Cerebellar nuclear complex (tissue), 1 donor: ENCODE measurements around the gene ASTL.

Experiments
- DNase-seq, 2 experiments: peaks; one replicate each; lab custom pipeline; 2025; lab: John Stamatoyannopoulos, UW

ASTL gene

DNA sequence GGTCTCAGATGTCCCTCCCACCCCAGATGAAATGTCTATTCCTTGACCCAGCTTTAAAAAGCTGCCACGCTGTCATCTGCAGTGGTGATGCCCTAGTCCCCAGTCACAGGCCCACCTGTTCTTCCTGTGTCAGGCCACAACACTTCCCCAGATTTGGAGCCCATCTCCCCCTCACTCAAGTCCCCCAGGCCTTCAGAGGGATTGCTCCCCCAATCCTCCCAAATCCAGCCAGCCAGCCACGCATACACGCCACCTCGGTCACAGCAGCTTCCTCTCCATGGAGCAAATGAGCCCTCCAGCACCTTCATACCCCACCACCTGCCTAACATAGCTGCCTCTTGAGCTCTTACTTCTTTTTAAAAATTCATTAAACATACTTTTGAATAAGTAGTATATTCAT is 7.8 kb downstream of the ASTL start:
- no peak for DNase-seq

- DNase-seq, result no peak
These were observed 8.7 kb downstream of the ASTL start for GRCh38 chr2:96129528-96130120.

DNA sequence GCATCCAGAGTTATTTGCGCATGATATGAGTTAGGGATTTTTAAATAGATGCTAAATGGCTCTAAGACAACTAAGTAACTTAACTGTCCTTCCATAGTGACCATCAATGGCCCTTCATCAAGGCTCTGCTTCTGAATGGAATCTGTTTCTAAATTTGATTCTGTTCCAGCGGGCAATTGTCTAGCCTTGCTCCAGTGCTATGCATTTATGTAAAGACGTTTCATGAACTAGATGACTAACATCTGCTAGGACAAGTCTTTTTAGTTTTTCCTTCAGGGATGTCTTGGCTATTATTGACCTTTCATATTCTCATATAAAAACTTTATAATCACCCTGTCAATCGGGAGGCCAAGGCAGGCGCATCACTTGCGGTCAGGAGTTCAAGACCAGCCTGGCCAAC is 9.8 kb downstream of the ASTL start:
- no peak for DNase-seq

GRCh38 chr2:96124406-96125265 is 13.7 kb downstream of the ASTL start:
- DNase-seq, result no peak

GRCh38 chr2:96123936-96124335 is 14.4 kb downstream of the ASTL start:
- no peak for DNase-seq

GRCh38 chr2:96123290-96123689 is 15.0 kb downstream of the ASTL start:
- DNase-seq, result no peak

DNA sequence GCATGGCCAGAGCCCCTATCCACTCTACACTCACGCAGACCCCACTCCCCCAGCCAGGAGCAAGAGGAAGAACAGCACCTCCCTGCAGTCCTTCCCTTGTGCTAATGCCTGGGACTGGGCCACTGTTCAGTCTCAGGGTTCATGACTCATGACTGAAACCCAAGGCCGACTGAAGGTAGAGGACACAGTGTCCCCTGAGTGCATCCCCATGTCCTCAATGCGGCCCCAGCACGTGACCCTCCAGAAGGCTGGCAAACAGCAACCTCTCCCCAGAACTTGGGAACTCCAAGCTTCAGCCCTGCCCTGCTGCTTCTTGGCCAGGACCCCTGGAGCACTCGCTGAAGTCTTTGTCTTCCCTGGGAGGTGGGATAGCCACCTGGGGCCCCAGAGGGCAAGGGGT is 15.9 kb downstream of the ASTL start:
- no peak for DNase-seq

GRCh38 chr2:96121414-96121813 is 16.9 kb downstream of the ASTL start:
- DNase-seq, result no peak

DNA sequence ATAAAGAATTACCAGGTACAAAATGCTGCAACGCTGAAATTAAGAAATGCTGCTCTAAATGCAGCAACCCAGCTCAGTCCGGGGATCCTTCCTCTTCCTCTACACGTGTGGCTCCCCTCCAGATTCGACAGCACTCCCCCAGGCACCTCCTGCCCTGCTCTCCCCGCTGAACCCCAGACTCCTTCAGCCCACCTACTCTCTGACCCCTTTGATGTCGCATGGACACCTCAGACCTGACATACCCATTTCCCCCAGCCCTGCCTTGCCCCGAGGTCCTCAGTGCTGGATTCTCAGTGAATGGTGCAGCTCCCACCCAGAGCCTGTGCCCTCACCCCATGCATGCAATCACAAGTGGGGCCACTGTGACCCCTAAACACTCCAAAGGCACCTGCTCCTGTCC is 17.3 kb downstream of the ASTL start:
- DNase-seq, result no peak

DNA sequence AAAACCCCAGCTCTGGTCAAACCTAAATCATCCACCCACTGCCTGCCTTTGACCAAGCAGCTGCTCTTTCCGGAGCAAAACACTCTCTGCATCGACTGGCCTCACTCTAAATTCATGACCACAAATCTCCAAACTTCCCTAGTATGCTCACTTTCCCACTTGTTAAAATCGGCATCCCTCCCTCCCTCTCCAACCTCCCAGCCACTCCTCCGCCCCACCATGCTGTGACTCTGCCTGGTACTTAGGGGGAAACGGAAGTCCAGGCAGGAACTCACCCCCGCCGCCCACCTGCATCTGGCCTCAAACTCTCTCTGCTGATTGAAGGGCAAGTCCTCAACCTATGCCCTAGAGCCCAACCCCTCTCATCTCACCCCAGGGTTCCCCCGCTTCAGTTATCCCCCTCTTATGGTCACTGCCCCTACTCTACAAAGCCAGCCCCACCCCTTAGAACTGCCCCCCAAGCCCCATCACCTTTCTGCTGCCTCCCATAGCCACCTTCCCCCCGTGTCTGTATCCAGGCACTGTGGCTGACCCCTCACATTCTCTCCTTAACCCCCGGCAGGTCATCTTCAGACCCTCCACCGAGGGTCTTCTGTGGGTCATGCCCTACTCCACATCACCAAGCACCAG is 18.1 kb downstream of the ASTL start:
- no peak for DNase-seq

DNA sequence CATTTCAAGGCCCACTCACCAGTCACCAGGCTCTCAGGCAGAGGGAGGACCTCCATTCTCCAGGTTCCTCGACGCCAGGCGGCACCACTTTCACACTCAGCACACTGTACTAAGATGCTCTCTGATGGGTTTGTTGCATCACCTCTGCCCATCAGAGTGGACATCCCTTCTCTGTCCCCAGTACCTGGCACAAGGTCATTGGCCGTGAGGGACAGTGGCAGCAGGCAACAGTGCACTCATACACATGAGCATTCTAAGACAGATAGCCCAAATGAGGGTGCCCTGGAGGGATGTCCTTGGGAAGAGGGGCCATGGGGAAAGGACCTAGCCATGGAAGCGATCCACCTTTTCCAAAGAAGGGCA is 18.9 kb downstream of the ASTL start:
- no peak for DNase-seq

DNA sequence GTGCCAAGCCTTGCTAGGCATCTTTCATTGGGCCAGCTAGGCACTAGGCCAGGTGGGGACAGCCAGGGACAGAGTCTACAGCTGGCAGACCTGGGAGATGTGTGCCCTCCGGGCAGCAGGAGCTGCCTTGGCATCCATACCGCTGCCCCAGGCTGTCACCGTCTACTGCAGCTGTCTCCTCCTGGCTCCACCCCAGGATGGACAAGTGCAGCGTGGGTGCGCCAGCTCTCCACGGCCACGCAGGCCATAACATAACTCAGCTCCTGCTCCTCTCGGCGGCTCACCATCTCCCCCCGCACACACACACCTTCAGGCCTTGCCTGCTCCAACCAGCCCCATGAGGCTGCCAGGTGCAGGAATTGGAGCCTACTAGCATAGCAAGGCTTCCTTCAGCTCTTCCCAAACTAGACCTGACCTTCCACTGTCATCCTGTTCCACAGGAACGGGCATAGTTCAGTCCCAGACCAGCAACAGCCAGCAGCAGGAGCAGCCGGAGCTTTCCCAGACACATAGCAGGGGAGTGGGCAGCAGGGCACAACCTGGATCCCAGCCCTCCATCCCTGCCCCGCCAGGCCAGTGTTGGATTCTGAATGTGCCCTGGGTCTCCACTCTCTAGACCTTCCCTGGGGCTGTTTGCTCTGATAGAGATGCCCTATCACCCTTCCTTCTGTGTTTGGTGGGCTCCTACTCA is 19.5 kb downstream of the ASTL start:
- DNase-seq, result no peak

DNA sequence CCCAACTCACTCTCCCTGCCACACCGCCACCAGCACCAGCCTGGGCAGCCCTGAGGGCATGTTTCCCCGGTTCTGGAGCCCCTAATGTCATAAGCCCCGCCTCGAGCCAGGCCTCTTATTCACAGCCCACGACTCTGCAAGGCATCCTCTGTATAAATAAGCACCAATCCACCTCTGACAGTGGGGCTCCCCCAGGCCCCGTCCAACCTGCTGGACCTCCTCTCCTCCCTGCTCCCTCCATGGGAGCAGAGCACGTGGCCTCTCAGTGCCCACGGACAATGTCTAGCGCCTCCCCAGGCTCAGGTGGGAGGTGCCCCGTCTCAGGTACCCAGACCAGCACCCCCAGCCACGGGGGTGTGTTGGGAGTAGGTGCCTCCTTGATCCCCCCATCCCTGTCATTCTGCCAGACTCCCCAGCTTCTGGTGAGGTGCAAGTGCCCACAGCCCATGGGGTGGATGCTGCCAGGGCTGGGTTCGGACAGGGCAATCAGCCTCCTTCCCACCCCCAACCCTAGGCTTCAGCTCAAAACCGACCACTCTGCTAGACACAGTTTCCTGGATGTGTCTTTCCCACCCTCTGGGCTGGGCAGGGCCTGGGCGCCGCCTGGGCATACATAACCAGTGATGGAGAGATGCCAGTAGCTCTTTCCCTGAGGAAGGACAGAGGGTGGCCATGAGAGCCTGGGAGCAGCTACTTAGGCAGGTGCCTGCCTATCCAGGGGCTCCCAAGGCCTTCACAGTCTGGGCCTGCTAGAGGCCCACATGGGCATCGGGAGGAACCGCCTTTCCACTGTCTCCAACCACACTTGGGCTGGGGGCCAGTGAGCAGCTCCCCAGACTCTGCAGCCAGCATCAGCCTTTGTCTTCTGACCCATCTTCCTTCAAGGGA is 20.4 kb downstream of the ASTL start:
- DNase-seq, result no peak

GRCh38 chr2:96116879-96117533 is 21.3 kb downstream of the ASTL start:
- DNase-seq, result no peak

DNA sequence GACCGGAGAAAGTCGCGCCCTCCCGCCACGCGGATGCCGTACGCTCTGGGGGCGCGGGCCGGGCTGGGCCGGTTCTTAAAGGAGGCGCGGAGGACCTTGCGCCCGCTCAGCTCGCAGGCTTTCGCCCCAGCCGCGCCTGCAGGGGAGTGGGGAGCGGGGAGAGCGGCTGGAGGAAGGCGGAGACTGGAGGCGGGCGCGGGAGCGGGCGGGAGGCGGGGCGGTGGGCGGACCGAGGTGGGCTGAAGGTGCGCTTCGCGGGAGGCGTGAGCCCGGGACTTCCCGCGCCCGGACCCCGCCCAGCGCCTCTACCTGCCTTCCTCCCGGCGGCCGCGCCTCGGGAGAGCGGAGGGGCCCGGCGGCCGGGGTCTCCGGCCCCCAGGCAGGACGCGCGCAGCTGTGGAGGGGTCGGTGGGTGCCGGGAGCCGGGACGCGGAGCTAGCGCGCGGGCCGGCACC is 21.9 kb downstream of the ASTL start, which contains the start of gene ADRA2B:
ADRA2B (minus strand) TSS at position 148 of the 455 bp plus-strand sequence. CDS start 422 bp downstream, outside the sequence.
- no peak for DNase-seq

DNA sequence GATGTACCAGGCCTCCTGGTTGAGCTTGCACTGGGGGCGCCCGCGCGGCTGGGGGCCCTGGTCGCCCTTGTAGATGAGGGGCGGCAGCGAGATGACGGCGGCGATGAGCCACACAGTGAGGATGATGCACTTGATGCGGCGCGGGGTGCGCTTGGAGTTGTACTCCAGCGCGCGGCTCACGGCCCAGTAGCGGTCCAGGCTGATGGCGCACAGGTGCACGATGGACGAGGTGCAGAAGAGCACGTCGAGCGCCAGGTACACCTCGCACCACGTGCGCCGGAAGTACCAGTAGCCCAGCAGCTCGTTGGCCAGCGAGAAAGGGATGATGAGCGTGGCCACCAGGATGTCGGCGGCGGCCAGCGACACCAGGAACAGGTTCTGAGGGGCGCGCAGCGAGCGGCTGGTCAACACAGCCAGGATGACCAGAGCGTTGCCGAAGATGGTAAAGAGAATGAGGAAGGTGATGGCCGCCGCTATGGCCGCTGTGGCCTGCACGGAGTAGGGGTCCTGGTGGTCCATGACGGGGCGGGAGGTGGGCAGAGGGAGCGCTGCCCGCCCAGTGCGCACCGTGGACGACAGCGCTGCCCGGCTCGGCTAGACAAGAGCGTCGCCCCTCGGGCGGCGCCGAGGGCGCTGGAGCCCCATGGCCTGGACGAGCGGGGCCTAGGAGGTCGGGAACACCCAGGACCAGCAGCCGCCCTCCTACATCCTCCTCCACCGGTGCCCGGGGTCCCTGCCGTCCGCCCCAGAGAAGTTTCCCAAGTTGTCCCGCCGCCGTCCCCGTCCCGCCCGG is 22.5 kb downstream of the ASTL start:
- no peak for DNase-seq

- no peak for DNase-seq
These were observed 23.3 kb downstream of the ASTL start for GRCh38 chr2:96114903-96115581.

GRCh38 chr2:96114546-96114902 is 23.8 kb downstream of the ASTL start:
- DNase-seq, result no peak

- DNase-seq, result no peak
These were observed 24.4 kb downstream of the ASTL start for GRCh38 chr2:96113951-96114350.

GRCh38 chr2:96113367-96113677 is 25.0 kb downstream of the ASTL start:
- no peak for DNase-seq
